WTC11 (cell line): ENCODE results near the gene RSPO3. TPM values are rescaled to one million over a fixed set of nuclear protein-coding genes. Genes with fewer than 3 reads are reported as not detected.

ENCODE experiments used
- ATAC-seq: fragments of 200-7000 bp; cut with Tn5 transposase; 2 replicates; pipeline ENCODE4 v1.10.0; 2021; ENCODE audit warnings: mild to moderate bottlenecking, moderate library complexity
- CTCF ChIA-PET: fragments of 300-600 bp; sonication (Branson Sonifier 250); formaldehyde crosslinking; loops from one replicate; lab custom pipeline; 2021; ENCODE audit warnings: antibody characterized with exemption; lab: Charles Lee
- POLR2A ChIA-PET: fragments of 350-600 bp; sonication (Branson Sonifier 250); formaldehyde crosslinking; loops from one replicate; lab custom pipeline; 2021; ENCODE audit warnings: antibody characterized with exemption; lab: Charles Lee
- DNase-seq: peaks from one replicate; pipeline ENCODE4 v3.0.0; 2021; ENCODE audit warnings: low spot score
- H3K27ac Mint-ChIP-seq: 2 replicates; pipeline ENCODE4 v1.8.0; 2021; ENCODE audit warnings: mixed read lengths
- H3K27me3 Mint-ChIP-seq: 2 replicates; pipeline ENCODE4 v1.8.0; 2021; ENCODE audit warnings: low read depth, mild to moderate bottlenecking, moderate library complexity, mixed read lengths
- H3K36me3 Mint-ChIP-seq: 2 replicates; pipeline ENCODE4 v1.8.0; 2021; ENCODE audit warnings: mixed read lengths
- H3K4me1 Mint-ChIP-seq: 2 replicates; pipeline ENCODE4 v1.8.0; 2022; ENCODE audit warnings: mixed read lengths
- H3K4me3 Mint-ChIP-seq: 2 replicates; pipeline ENCODE4 v1.8.0; 2021; ENCODE audit warnings: mild to moderate bottlenecking, moderate library complexity, mixed read lengths
- H3K9me3 Mint-ChIP-seq: 2 replicates; pipeline ENCODE4 v1.8.0; 2021; ENCODE audit warnings: mixed read lengths
- ESRRA ChIP-seq: sonication (generic); formaldehyde crosslinking; IDR thresholded peaks from 2 replicates; pipeline ENCODE4 v1.8.1; 2022; ENCODE audit warnings: mild to moderate bottlenecking, missing genetic modification reagents, borderline replicate concordance
- ETV6 ChIP-seq: sonication (generic); formaldehyde crosslinking; IDR thresholded peaks from 2 replicates; pipeline ENCODE4 v1.8.1; 2022; ENCODE audit warnings: mild to moderate bottlenecking, missing genetic modification reagents
- GABPB1 ChIP-seq: sonication (generic); formaldehyde crosslinking; IDR thresholded peaks from 2 replicates; pipeline ENCODE4 v1.8.1; 2023; ENCODE audit warnings: mild to moderate bottlenecking, missing genetic modification reagents
- GRHL2 ChIP-seq: fragments of 250-450 bp; sonication (Bioruptor Pico); IDR thresholded peaks from 2 replicates; pipeline ENCODE4 v1.8.0; 2022; ENCODE audit warnings: mild to moderate bottlenecking, moderate library complexity; ENCODE audit not compliant: insufficient replicate concordance, severe bottlenecking
- JAZF1 ChIP-seq: fragments of 250-450 bp; sonication (Bioruptor Pico); IDR thresholded peaks from 2 replicates; pipeline ENCODE4 v1.9.0; 2021; ENCODE audit warnings: moderate library complexity, mild to moderate bottlenecking, inconsistent platforms
- JUN ChIP-seq: sonication (generic); formaldehyde crosslinking; IDR thresholded peaks from 2 replicates; pipeline ENCODE4 v1.8.0; 2023; ENCODE audit warnings: mild to moderate bottlenecking, missing genetic modification reagents
- MYBL2 ChIP-seq: sonication (generic); formaldehyde crosslinking; IDR thresholded peaks from 2 replicates; pipeline ENCODE4 v1.8.1; 2023; ENCODE audit warnings: mild to moderate bottlenecking, moderate library complexity, missing genetic modification reagents
- NFATC4 ChIP-seq: fragments of 250-450 bp; sonication (Bioruptor Pico); IDR thresholded peaks from 2 replicates; pipeline ENCODE4 v1.9.0; 2021; ENCODE audit warnings: mild to moderate bottlenecking
- NFE2L1 ChIP-seq: sonication (generic); formaldehyde crosslinking; IDR thresholded peaks from 2 replicates; pipeline ENCODE4 v1.8.1; 2023; ENCODE audit warnings: missing genetic modification reagents
- RELA ChIP-seq: sonication (generic); formaldehyde crosslinking; IDR thresholded peaks from 2 replicates; pipeline ENCODE4 v1.8.1; 2022; ENCODE audit warnings: missing genetic modification reagents, mild to moderate bottlenecking, borderline replicate concordance
- SMAD4 ChIP-seq: sonication (generic); formaldehyde crosslinking; IDR thresholded peaks from 2 replicates; pipeline ENCODE4 v1.8.0; 2022; ENCODE audit warnings: mild to moderate bottlenecking, missing genetic modification reagents
- TCF7 ChIP-seq: sonication (generic); formaldehyde crosslinking; IDR thresholded peaks from 2 replicates; pipeline ENCODE4 v1.8.0; 2022; ENCODE audit warnings: mild to moderate bottlenecking, low read depth, missing genetic modification reagents, moderate library complexity
- total RNA-seq: library from RNA; stranded (reverse); gene quantifications from 3 replicates; pipeline ENCODE4 v1.2.3, GENCODE V29; 2021
- TF ChIP-seq, protein P1 (sequence below): fragments of 200-600 bp; IDR thresholded peaks from 2 replicates; pipeline ENCODE4 v1.8.0; 2022; ENCODE audit warnings: antibody characterized with exemption
- TF ChIP-seq, protein P2 (sequence below): sonication (generic); formaldehyde crosslinking; IDR thresholded peaks from 2 replicates; pipeline ENCODE4 v1.8.0; 2022; ENCODE audit warnings: missing genetic modification reagents
- TF ChIP-seq, protein P3 (sequence below): sonication (generic); formaldehyde crosslinking; IDR thresholded peaks from 2 replicates; pipeline ENCODE4 v1.8.1; 2022; ENCODE audit warnings: low read depth, mild to moderate bottlenecking, moderate library complexity, missing genetic modification reagents, borderline replicate concordance
- TF ChIP-seq, protein P4 (sequence below): fragments of 250-450 bp; sonication (Bioruptor Pico); IDR thresholded peaks from 2 replicates; pipeline ENCODE4 v2.1.2; 2022; ENCODE audit warnings: mild to moderate bottlenecking, moderate library complexity
- TF ChIP-seq, protein P5 (sequence below): sonication (generic); formaldehyde crosslinking; IDR thresholded peaks from 2 replicates; pipeline ENCODE4 v1.8.1; 2023; ENCODE audit warnings: mild to moderate bottlenecking, missing genetic modification reagents, moderate library complexity
- TF ChIP-seq, protein P6 (sequence below): sonication (generic); formaldehyde crosslinking; IDR thresholded peaks from 2 replicates; pipeline ENCODE4 v1.8.0; 2023; ENCODE audit warnings: missing genetic modification reagents
- TF ChIP-seq, protein P7 (sequence below): fragments of 250-450 bp; sonication (Bioruptor Pico); IDR thresholded peaks from 2 replicates; pipeline ENCODE4 v1.9.0; 2021; ENCODE audit warnings: mild to moderate bottlenecking, borderline replicate concordance
- TF ChIP-seq, protein P8 (sequence below): sonication (generic); formaldehyde crosslinking; IDR thresholded peaks from 2 replicates; pipeline ENCODE4 v1.8.1; 2022; ENCODE audit warnings: mild to moderate bottlenecking, moderate library complexity, missing genetic modification reagents

The RSPO3 gene
- total RNA-seq, 1 experiment from 2014 or later, result not detected

DNA sequence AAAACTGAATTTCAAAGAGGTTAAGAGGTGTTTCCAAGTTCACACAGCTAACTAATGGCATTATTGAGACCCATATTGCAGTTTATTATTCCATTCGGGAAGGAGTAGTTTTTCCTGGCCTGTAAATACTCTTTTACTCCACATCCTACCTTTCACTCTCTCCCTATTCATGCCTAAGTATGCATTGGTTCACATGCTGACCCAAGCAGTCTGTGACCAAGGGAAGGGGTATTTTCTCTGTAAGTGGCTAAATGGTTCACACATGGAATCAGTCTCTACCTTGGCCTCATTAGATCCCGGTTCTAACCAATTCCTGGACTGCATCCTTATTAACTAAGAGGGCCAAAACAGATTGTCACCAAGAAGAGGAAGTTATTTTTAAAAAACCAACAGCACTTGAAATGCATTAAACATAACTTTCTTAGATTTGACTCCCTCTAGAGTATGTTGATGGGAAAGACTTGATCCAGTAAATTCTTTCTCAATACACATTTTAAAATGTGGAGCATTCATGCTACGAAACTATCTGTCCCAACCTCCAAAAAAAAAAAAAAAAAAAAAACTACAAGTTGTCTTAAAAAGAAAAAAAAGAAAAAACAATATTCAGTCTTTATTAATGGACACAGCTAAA lies 17.8 kb upstream of the RSPO3 start:
- POLR2A ChIA-PET, result no interaction called here

DNA sequence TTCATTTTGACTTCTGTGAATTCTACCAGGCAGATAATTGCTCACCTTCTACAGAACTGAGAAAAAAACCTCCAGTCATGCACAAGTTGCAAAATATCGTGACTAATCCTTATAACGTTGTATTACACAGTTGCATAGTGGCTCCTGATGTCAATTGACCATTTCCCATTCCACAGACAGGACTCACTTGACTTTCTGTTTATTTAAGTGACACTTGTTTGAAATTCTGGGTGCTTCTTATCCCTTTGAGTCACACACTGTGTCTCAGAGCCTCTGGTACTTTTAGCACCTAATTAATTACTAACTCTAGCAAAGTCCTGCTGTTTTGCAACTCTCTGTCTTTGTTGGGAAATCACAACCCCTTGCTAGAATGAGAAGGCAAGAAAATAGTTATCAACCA lies 16.2 kb upstream of the RSPO3 start:
- no peak overlapping the region for H3K27ac Mint-ChIP-seq
- CTCF ChIA-PET, result no interaction called here
- no peaks in the 10 kb centered on the region for H3K36me3 Mint-ChIP-seq
- DNase-seq, result no peak
- no peaks in the 10 kb centered on the region for H3K4me1 Mint-ChIP-seq
- POLR2A ChIA-PET, result no interaction called here
- ATAC-seq, result no peak
- H3K4me3 Mint-ChIP-seq, result no peak overlapping the region
- no peaks in the 10 kb centered on the region; the same call in 1 of the 2 replicates for H3K27me3 Mint-ChIP-seq
- H3K9me3 Mint-ChIP-seq, result no peaks in the 10 kb centered on the region
- TF ChIP-seq, protein P1, sequence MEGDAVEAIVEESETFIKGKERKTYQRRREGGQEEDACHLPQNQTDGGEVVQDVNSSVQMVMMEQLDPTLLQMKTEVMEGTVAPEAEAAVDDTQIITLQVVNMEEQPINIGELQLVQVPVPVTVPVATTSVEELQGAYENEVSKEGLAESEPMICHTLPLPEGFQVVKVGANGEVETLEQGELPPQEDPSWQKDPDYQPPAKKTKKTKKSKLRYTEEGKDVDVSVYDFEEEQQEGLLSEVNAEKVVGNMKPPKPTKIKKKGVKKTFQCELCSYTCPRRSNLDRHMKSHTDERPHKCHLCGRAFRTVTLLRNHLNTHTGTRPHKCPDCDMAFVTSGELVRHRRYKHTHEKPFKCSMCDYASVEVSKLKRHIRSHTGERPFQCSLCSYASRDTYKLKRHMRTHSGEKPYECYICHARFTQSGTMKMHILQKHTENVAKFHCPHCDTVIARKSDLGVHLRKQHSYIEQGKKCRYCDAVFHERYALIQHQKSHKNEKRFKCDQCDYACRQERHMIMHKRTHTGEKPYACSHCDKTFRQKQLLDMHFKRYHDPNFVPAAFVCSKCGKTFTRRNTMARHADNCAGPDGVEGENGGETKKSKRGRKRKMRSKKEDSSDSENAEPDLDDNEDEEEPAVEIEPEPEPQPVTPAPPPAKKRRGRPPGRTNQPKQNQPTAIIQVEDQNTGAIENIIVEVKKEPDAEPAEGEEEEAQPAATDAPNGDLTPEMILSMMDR, result no peak
- no peak for TF ChIP-seq TCF7 (CRISPR knock-in tag)
- no peak for TF ChIP-seq MYBL2 (CRISPR knock-in tag)
- TF ChIP-seq, protein P2, sequence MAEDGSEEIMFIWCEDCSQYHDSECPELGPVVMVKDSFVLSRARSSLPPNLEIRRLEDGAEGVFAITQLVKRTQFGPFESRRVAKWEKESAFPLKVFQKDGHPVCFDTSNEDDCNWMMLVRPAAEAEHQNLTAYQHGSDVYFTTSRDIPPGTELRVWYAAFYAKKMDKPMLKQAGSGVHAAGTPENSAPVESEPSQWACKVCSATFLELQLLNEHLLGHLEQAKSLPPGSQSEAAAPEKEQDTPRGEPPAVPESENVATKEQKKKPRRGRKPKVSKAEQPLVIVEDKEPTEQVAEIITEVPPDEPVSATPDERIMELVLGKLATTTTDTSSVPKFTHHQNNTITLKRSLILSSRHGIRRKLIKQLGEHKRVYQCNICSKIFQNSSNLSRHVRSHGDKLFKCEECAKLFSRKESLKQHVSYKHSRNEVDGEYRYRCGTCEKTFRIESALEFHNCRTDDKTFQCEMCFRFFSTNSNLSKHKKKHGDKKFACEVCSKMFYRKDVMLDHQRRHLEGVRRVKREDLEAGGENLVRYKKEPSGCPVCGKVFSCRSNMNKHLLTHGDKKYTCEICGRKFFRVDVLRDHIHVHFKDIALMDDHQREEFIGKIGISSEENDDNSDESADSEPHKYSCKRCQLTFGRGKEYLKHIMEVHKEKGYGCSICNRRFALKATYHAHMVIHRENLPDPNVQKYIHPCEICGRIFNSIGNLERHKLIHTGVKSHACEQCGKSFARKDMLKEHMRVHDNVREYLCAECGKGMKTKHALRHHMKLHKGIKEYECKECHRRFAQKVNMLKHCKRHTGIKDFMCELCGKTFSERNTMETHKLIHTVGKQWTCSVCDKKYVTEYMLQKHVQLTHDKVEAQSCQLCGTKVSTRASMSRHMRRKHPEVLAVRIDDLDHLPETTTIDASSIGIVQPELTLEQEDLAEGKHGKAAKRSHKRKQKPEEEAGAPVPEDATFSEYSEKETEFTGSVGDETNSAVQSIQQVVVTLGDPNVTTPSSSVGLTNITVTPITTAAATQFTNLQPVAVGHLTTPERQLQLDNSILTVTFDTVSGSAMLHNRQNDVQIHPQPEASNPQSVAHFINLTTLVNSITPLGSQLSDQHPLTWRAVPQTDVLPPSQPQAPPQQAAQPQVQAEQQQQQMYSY (CRISPR knock-in tag), result no peak
- TF ChIP-seq, protein P3, sequence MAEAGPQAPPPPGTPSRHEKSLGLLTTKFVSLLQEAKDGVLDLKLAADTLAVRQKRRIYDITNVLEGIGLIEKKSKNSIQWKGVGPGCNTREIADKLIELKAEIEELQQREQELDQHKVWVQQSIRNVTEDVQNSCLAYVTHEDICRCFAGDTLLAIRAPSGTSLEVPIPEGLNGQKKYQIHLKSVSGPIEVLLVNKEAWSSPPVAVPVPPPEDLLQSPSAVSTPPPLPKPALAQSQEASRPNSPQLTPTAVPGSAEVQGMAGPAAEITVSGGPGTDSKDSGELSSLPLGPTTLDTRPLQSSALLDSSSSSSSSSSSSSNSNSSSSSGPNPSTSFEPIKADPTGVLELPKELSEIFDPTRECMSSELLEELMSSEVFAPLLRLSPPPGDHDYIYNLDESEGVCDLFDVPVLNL, result no peak
- TF ChIP-seq SMAD4 (CRISPR knock-in tag), result no peak
- TF ChIP-seq GRHL2 (CRISPR knock-in tag), result no peak
- TF ChIP-seq, protein P4, sequence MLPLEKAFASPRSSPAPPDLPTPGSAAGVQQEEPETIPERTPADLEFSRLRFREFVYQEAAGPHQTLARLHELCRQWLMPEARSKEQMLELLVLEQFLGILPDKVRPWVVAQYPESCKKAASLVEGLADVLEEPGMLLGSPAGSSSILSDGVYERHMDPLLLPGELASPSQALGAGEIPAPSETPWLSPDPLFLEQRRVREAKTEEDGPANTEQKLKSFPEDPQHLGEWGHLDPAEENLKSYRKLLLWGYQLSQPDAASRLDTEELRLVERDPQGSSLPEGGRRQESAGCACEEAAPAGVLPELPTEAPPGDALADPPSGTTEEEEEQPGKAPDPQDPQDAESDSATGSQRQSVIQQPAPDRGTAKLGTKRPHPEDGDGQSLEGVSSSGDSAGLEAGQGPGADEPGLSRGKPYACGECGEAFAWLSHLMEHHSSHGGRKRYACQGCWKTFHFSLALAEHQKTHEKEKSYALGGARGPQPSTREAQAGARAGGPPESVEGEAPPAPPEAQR (CRISPR knock-in tag), result no peak
- TF ChIP-seq RELA, result no peak
- TF ChIP-seq NFE2L1 (CRISPR knock-in tag), result no peak
- TF ChIP-seq, protein P5, sequence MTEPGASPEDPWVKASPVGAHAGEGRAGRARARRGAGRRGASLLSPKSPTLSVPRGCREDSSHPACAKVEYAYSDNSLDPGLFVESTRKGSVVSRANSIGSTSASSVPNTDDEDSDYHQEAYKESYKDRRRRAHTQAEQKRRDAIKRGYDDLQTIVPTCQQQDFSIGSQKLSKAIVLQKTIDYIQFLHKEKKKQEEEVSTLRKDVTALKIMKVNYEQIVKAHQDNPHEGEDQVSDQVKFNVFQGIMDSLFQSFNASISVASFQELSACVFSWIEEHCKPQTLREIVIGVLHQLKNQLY, result no peak
- TF ChIP-seq JAZF1 (CRISPR knock-in tag), result no peak

More for the DNA sequence above, 17.8 kb upstream of the RSPO3 start:
- H3K4me3 Mint-ChIP-seq, result no peak overlapping the region
- no peaks in the 10 kb centered on the region for H3K9me3 Mint-ChIP-seq
- no peaks in the 10 kb centered on the region for H3K4me1 Mint-ChIP-seq
- TF ChIP-seq, protein P6, sequence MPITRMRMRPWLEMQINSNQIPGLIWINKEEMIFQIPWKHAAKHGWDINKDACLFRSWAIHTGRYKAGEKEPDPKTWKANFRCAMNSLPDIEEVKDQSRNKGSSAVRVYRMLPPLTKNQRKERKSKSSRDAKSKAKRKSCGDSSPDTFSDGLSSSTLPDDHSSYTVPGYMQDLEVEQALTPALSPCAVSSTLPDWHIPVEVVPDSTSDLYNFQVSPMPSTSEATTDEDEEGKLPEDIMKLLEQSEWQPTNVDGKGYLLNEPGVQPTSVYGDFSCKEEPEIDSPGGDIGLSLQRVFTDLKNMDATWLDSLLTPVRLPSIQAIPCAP (CRISPR knock-in tag), result no peak
- TF ChIP-seq ESRRA (no peak), JUN (CRISPR knock-in tag) (no peak), GABPB1 (CRISPR knock-in tag) (no peak), NFATC4 (CRISPR knock-in tag) (no peak), ETV6 (CRISPR knock-in tag) (no peak)
- TF ChIP-seq, protein P7, sequence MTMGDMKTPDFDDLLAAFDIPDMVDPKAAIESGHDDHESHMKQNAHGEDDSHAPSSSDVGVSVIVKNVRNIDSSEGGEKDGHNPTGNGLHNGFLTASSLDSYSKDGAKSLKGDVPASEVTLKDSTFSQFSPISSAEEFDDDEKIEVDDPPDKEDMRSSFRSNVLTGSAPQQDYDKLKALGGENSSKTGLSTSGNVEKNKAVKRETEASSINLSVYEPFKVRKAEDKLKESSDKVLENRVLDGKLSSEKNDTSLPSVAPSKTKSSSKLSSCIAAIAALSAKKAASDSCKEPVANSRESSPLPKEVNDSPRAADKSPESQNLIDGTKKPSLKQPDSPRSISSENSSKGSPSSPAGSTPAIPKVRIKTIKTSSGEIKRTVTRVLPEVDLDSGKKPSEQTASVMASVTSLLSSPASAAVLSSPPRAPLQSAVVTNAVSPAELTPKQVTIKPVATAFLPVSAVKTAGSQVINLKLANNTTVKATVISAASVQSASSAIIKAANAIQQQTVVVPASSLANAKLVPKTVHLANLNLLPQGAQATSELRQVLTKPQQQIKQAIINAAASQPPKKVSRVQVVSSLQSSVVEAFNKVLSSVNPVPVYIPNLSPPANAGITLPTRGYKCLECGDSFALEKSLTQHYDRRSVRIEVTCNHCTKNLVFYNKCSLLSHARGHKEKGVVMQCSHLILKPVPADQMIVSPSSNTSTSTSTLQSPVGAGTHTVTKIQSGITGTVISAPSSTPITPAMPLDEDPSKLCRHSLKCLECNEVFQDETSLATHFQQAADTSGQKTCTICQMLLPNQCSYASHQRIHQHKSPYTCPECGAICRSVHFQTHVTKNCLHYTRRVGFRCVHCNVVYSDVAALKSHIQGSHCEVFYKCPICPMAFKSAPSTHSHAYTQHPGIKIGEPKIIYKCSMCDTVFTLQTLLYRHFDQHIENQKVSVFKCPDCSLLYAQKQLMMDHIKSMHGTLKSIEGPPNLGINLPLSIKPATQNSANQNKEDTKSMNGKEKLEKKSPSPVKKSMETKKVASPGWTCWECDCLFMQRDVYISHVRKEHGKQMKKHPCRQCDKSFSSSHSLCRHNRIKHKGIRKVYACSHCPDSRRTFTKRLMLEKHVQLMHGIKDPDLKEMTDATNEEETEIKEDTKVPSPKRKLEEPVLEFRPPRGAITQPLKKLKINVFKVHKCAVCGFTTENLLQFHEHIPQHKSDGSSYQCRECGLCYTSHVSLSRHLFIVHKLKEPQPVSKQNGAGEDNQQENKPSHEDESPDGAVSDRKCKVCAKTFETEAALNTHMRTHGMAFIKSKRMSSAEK (CRISPR knock-in tag), result no peak
- TF ChIP-seq, protein P8, sequence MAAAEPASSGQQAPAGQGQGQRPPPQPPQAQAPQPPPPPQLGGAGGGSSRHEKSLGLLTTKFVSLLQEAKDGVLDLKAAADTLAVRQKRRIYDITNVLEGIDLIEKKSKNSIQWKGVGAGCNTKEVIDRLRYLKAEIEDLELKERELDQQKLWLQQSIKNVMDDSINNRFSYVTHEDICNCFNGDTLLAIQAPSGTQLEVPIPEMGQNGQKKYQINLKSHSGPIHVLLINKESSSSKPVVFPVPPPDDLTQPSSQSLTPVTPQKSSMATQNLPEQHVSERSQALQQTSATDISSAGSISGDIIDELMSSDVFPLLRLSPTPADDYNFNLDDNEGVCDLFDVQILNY (CRISPR knock-in tag), result no peak
- ATAC-seq (peak; percentile 78), DNase-seq (no peak)
- CTCF ChIA-PET, result interaction anchor here (0.6 kb wide), 1 partner anchor 108 kb away, joined by 3 read pairs; no protein-coding TSS in a partner anchor
- no peaks in the 10 kb centered on the region for H3K27me3 Mint-ChIP-seq
- H3K36me3 Mint-ChIP-seq, result no peaks in the 10 kb centered on the region
- no peak overlapping the region for H3K27ac Mint-ChIP-seq
